Stimulated activated CD4-positive, alpha-beta T cell treated with anti-CD3 and anti-CD28 coated beads, Interleukin-2, amount 100 ng/mL, for 48 hours (primary cell): ENCODE data around the gene BOLA1.
A peak's percentile ranks its signal among the peaks of the same experiment; 100 is the strongest.

Source experiments
- DNase-seq, 2 donors: peaks; one replicate each; pipeline ENCODE4 v3.0.0-alpha.2; 2020

BOLA1 gene

GRCh38 chr1:149887456-149888246 lies 11.7 kb upstream of the BOLA1 start:
- peak; percentile 63 to 66 for DNase-seq

- peak; percentile 73 to 75 for DNase-seq
Measured at GRCh38 chr1:149888247-149888998, 10.9 kb upstream of the BOLA1 start.

GRCh38 chr1:149888999-149889289 lies 10.4 kb upstream of the BOLA1 start:
- DNase-seq: no peak

GRCh38 chr1:149896575-149896974 lies 2.8 kb upstream of the BOLA1 start:
- DNase-seq: no peak

- no peak for DNase-seq
Measured at GRCh38 chr1:149903836-149904491, 4.6 kb downstream of the BOLA1 start.

- no peak for DNase-seq
Measured at GRCh38 chr1:149906570-149907075, 7.3 kb downstream of the BOLA1 start.

- no peak for DNase-seq
Measured at GRCh38 chr1:149914545-149914944, 15.2 kb downstream of the BOLA1 start.

- DNase-seq: no peak
Measured at GRCh38 chr1:149915429-149916192, 16.2 kb downstream of the BOLA1 start.

- DNase-seq: no peak
Measured at GRCh38 chr1:149916193-149916897, 17.0 kb downstream of the BOLA1 start.

- no peak for DNase-seq
Measured at GRCh38 chr1:149916898-149917252, 17.5 kb downstream of the BOLA1 start.

GRCh38 chr1:149917571-149918144 lies 18.3 kb downstream of the BOLA1 start, which contains the start of gene SV2A:
Gene SV2A (minus strand): TSS chr1:149917844. CDS start chr1:149913840, 4,004 bp downstream.
- peak in 1 of 2 donors; percentile 39 for DNase-seq

GRCh38 chr1:149923626-149924025 lies 24.3 kb downstream of the BOLA1 start:
- no peak for DNase-seq

- DNase-seq: no peak
Measured at GRCh38 chr1:149925345-149925744, 26.0 kb downstream of the BOLA1 start.

- DNase-seq: no peak
Measured at GRCh38 chr1:149925751-149926150, 26.4 kb downstream of the BOLA1 start.

GRCh38 chr1:149926296-149926695 lies 26.9 kb downstream of the BOLA1 start:
- no peak for DNase-seq

GRCh38 chr1:149927056-149927562 lies 27.7 kb downstream of the BOLA1 start:
- no peak for DNase-seq

- DNase-seq: peak; percentile 89 to 90
Measured at GRCh38 chr1:149927563-149928400, 28.4 kb downstream of the BOLA1 start, which contains the start of gene SF3B4. Gene SF3B4 (minus strand): TSS chr1:149927803. CDS start chr1:149927759, 44 bp downstream.

- DNase-seq: no peak
Measured at GRCh38 chr1:149928401-149928724, 29.0 kb downstream of the BOLA1 start.

GRCh38 chr1:149929856-149930255 lies 30.5 kb downstream of the BOLA1 start:
- DNase-seq: no peak

GRCh38 chr1:149931212-149931790 lies 31.9 kb downstream of the BOLA1 start:
- DNase-seq: no peak
